T-cell (primary cell): Measurements from ENCODE around the gene SCN4A. TPM values are rescaled to one million over a fixed set of nuclear protein-coding genes. Genes with fewer than 3 reads are reported as not detected.
A peak's percentile ranks its signal among the peaks of the same experiment; 100 is the strongest.

Experiments used
- ATAC-seq, 4 experiments: fragments of 200-7000 bp in 3 of 4; fragments of 150-1000 bp in 1 of 4; cut with Tn5 transposase; replicated peaks in 1 of 4; 1 replicate in 3 of 4; 2 replicates in 1 of 4; pipeline ENCODE4 v1.10.0; 2021; ENCODE audit warnings: moderate library complexity in 3 of 4, mild to moderate bottlenecking in 2 of 4, moderate number of reproducible peaks in 1 of 4
- CTCF ChIA-PET, 2 donors: fragments of 300-600 bp; sonication (Branson Sonifier 250); formaldehyde crosslinking; loops; one replicate each; lab custom pipeline; 2022; ENCODE audit warnings: antibody characterized with exemption in 2 of 2; lab: Charles Lee
- POLR2A ChIA-PET, 2 donors: fragments of 300-600 bp; sonication (Branson Sonifier 250); formaldehyde crosslinking; loops; one replicate each; lab custom pipeline; 2022; ENCODE audit warnings: antibody characterized with exemption in 2 of 2; lab: Charles Lee
- DNase-seq, 35 experiments: peaks; one replicate each; pipeline versions ENCODE4 v3.0.0 to v3.0.0-alpha.2; 2013 to 2023
- H3K27ac ChIP-seq: one replicate; pipeline ENCODE4 v1.5.1; 2013; ENCODE audit warnings: low read length
- H3K27me3 ChIP-seq, 2 experiments: replicated peaks in 1 of 2; 1 replicate in 1 of 2; 2 replicates in 1 of 2; pipeline versions ENCODE4 v1.6.1 to v1.7.0; 2013; ENCODE audit warnings: low read length in 1 of 2, mixed read lengths in 1 of 2; ENCODE audit not compliant: control insufficient read depth in 2 of 2, insufficient read depth in 2 of 2; ENCODE audit errors: extremely low read depth in 1 of 2
- H3K36me3 ChIP-seq, 2 donors: 1 replicate in 1 of 2; 2 replicates in 1 of 2; pipeline versions ENCODE4 v1.6.1 to v1.7.0; 2013; ENCODE audit warnings: low read length in 1 of 2; ENCODE audit not compliant: control insufficient read depth in 2 of 2, insufficient read depth in 1 of 2; ENCODE audit errors: extremely low read depth in 1 of 2
- H3K4me1 ChIP-seq, 2 experiments: 1 replicate in 1 of 2; 2 replicates in 1 of 2; pipeline versions ENCODE4 v1.6.1 to v1.7.0; 2013; ENCODE audit warnings: low read length in 2 of 2, mixed read lengths in 1 of 2; ENCODE audit not compliant: insufficient read depth in 2 of 2, control insufficient read depth in 1 of 2; ENCODE audit errors: extremely low read depth in 1 of 2
- H3K4me3 ChIP-seq, 2 donors: 1 replicate in 1 of 2; 2 replicates in 1 of 2; pipeline versions ENCODE4 v1.5.1 to v1.7.0; 2013; ENCODE audit warnings: mild to moderate bottlenecking in 2 of 2, low read length in 1 of 2, moderate library complexity in 1 of 2; ENCODE audit not compliant: control insufficient read depth in 1 of 2; ENCODE audit errors: extremely low read depth in 1 of 2
- H3K9me3 ChIP-seq: 2 replicates; pipeline ENCODE4 v1.7.0; 2013
- H3K27ac Mint-ChIP-seq, 2 donors: one replicate each; pipeline ENCODE4 v1.8.0; 2020 to 2021; ENCODE audit warnings: mild to moderate bottlenecking in 2 of 2, mixed read lengths in 2 of 2
- H3K27me3 Mint-ChIP-seq, 2 donors: one replicate each; pipeline ENCODE4 v1.8.0; 2021 to 2022; ENCODE audit warnings: mixed read lengths in 2 of 2
- H3K36me3 Mint-ChIP-seq: one replicate; pipeline ENCODE4 v1.8.0; 2021; ENCODE audit warnings: mixed read lengths
- H3K4me1 Mint-ChIP-seq, 3 donors: one replicate each; pipeline ENCODE4 v1.8.0; 2020 to 2022; ENCODE audit warnings: mixed read lengths in 3 of 3, mild to moderate bottlenecking in 1 of 3
- H3K4me3 Mint-ChIP-seq, 3 donors: one replicate each; pipeline ENCODE4 v1.8.0; 2020 to 2022; ENCODE audit warnings: mild to moderate bottlenecking in 3 of 3, mixed read lengths in 3 of 3, moderate library complexity in 3 of 3
- H3K9me3 Mint-ChIP-seq, 3 donors: one replicate each; pipeline ENCODE4 v1.8.0; 2020 to 2022; ENCODE audit warnings: mixed read lengths in 3 of 3
- WGBS: methylation state at CpG from one replicate; pipeline ENCODE4 v1.1.5; 2013; ENCODE audit warnings: missing lambda C conversion rate; ENCODE audit not compliant: insufficient coverage; 5-methylcytosine and 5-hydroxymethylcytosine counted together
- total RNA-seq, 35 experiments: library from RNA in 6 of 35; stranded (reverse) in 6 of 35; fragments of 120-200 nt in 1 of 35; gene quantifications; one replicate each; pipeline versions ENCODE4 v1.2.1 to v1.2.4 and lab custom pipeline; 2013 to 2026

SCN4A gene
- total RNA-seq, 5 donors from 2014 or later (not counting 1 experiment from before 2014, with no cell fraction given) = 0.13 to 0.18 (median 0.13) TPM; not detected in 2

DNA sequence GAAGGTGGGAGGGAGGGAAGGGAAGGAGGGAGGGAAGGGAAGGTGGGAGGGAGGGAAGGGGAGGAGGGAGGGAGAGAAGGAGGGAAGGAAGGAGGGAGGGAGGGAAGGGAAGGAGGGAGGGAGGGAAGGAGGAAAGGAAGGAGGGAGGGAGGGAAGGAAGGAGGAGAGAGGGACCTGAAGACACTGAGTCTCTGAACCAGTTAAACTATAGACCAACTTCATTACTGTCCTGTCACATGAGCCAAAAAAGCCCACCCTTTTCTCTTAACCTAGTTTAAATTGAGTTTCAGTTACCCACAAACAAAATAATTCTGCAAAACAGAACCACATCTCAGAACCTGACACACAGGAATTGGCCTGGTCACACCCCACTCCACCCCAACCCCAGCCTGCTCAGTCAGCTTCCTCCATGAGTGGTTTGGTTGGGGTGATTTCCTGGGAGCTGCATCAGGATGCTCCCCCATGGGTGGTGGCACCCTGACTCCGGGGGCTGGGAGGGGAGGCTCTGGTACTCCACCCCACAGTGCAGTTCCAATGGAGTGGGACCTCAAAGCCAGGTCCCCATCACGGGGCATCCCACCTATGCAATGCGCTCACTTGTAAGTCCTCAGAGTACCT lies 20.8 kb upstream of the SCN4A start:
- no peaks in the 10 kb centered on the region for H3K9me3 Mint-ChIP-seq
- Histone ChIP-seq H3K27ac (peak overlapping the region; percentile 37), H3K4me1 (peaks cover 6 to 63% of the 10 kb centered on the region in 2 experiments), H3K27me3 (peaks cover 0 to 11% of the 10 kb centered on the region in 2 experiments), H3K36me3 (no peaks in the 10 kb centered on the region), H3K9me3 (no peaks in the 10 kb centered on the region), H3K4me3 (no peak overlapping the region)
- WGBS = 56% methylated on average over 3 of the region's 3 CpGs
- POLR2A ChIA-PET = interaction anchor here in 1 of 2 donors (0.6 to 0.7 kb wide), 2 partner anchors 25 to 152 kb away, joined by 4 to 14 read pairs; no protein-coding TSS in a partner anchor
- H3K27me3 Mint-ChIP-seq = no peaks in the 10 kb centered on the region
- CTCF ChIA-PET = interaction anchor here (0.6 to 2.2 kb wide), 13 partner anchors 13 to 140 kb away, joined by 3 to 13 read pairs (median 3); partner anchors contain the start of genes CD79B (in 1 of the 2) and ICAM2 (in 1 of the 2)
- H3K27ac Mint-ChIP-seq = peak overlapping the region; percentile 71 to 73
- peak; percentile 27 to 52 (median 38) for ATAC-seq
- peaks cover 36 to 66% (median 47%) of the 10 kb centered on the region in 3 donors for H3K4me1 Mint-ChIP-seq
- H3K4me3 Mint-ChIP-seq = peak overlapping the region in 2 of 3 donors; percentile 13
- peak in 24 of 35 experiments; percentile 15 to 58 (median 28) for DNase-seq
- H3K36me3 Mint-ChIP-seq = no peaks in the 10 kb centered on the region

DNA sequence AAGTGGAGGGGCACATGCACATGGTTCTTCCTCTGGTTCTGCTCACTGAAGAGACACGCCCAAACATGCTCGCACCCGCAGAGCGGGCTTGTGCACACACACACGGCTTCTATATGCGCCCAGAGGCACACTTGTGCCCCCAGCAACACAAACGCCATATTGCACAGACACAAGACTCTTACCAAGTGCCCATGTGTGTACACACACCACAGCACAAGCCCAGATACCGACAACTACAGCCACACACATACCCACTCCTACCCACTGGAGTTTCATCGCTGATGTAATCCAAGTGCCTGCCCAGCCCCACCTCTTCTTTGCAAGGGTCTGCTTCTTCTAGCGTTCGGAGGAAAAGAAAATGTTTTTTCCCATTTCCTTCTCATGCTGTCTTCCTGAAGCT lies 18.9 kb upstream of the SCN4A start:
- Mint-ChIP-seq H3K27ac (peak overlapping the region; percentile 20 to 66), H3K9me3 (no peaks in the 10 kb centered on the region)

DNA sequence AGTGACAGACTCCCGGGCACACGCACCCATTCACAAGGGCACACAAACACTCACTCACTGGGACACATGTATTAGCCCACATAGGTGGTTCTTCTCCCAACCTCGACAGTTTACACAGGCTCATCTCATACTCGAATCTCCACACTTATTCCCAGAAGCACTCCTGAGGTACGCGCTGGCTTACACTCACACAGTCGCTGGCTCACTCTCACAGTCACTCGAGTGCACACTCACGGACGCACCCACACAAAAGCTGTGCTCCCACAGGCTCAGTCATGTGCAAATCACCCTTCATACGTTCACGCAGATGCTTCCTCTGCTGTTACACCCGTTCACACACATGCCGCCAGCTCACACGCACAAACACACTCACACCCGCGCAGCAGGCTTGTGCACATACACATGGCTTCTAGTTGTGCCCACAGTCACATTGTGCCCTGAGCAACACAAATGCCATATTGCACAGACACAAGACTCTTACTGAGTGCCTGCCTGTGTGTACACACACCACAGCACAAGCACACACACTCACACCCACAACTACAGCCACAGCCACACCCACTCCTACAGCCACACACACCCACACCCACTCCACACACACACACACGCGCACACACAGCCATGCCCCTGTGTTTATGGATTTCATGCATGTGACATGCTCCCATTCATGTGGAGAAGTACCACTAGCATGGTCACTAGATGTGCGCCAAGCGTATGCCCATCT lies 17.1 kb upstream of the SCN4A start:
- Histone ChIP-seq H3K4me3 (no peak overlapping the region), H3K4me1 (peaks cover 2 to 62% of the 10 kb centered on the region in 2 experiments), H3K36me3 (no peaks in the 10 kb centered on the region), H3K27me3 (peaks cover 0 to 7% of the 10 kb centered on the region in 2 experiments), H3K27ac (no peak overlapping the region), H3K9me3 (no peaks in the 10 kb centered on the region)
- 89% methylated on average over 20 of the region's 21 CpGs for WGBS
- ChIA-PET CTCF (interaction anchor here (1.0 to 2.0 kb wide), 6 partner anchors 30 to 144 kb away, joined by 3 to 10 read pairs (median 8); partner anchors contain the start of genes GH1 (in 1 of the 2) and ICAM2 (in 1 of the 2)), POLR2A (no interaction called here)
- H3K4me3 Mint-ChIP-seq = peak overlapping the region in 2 of 3 donors; percentile 10 to 79
- ATAC-seq (no peak), DNase-seq (no peak)
- H3K4me1 Mint-ChIP-seq = peaks cover 45 to 61% (median 53%) of the 10 kb centered on the region in 3 donors
- no peaks in the 10 kb centered on the region for H3K27me3 Mint-ChIP-seq
- no peaks in the 10 kb centered on the region for H3K9me3 Mint-ChIP-seq
- H3K36me3 Mint-ChIP-seq = no peaks in the 10 kb centered on the region
- H3K27ac Mint-ChIP-seq = no peak overlapping the region

More for the DNA sequence above, 18.9 kb upstream of the SCN4A start:
- DNase-seq = no peak
- Histone ChIP-seq H3K36me3 (no peaks in the 10 kb centered on the region), H3K4me3 (no peak overlapping the region), H3K4me1 (peaks cover 2 to 49% of the 10 kb centered on the region in 2 experiments), H3K27me3 (peaks cover 0 to 7% of the 10 kb centered on the region in 2 experiments), H3K27ac (no peak overlapping the region), H3K9me3 (no peaks in the 10 kb centered on the region)
- H3K27me3 Mint-ChIP-seq = no peaks in the 10 kb centered on the region
- ATAC-seq = no peak
- ChIA-PET CTCF (no interaction called here), POLR2A (interaction anchor here in 1 of 2 donors (0.6 kb wide), 1 partner anchor 115 kb away, joined by 3 read pairs; no protein-coding TSS in a partner anchor)
- H3K4me3 Mint-ChIP-seq = peak overlapping the region in 1 of 3 donors; percentile 79
- 88% methylated on average over 11 of the region's 11 CpGs for WGBS
- H3K4me1 Mint-ChIP-seq = peaks cover 32 to 51% (median 41%) of the 10 kb centered on the region in 3 donors
- H3K36me3 Mint-ChIP-seq = no peaks in the 10 kb centered on the region

- Mint-ChIP-seq H3K36me3 (no peaks in the 10 kb centered on the region), H3K9me3 (no peaks in the 10 kb centered on the region), H3K4me3 (no peak overlapping the region), H3K27me3 (no peaks in the 10 kb centered on the region), H3K27ac (peak overlapping the region in 1 of 2 donors; percentile 57), H3K4me1 (peaks cover 44 to 63% (median 48%) of the 10 kb centered on the region in 3 donors)
- ATAC-seq (no peak), DNase-seq (no peak)
- peaks cover 0 to 7% of the 10 kb centered on the region in 2 experiments for H3K27me3 ChIP-seq
- H3K4me3 ChIP-seq = no peak overlapping the region
- ChIA-PET POLR2A (interaction anchor here in 1 of 2 donors (0.6 kb wide), 1 partner anchor 596 kb away, joined by 12 read pairs; no protein-coding TSS in a partner anchor), CTCF (interaction anchor here (0.6 to 2.0 kb wide), 3 partner anchors 8 to 69 kb away, joined by 3 to 10 read pairs (median 5); partner anchors contain the start of gene GH1 (in 1 of the 2))
- H3K4me1 ChIP-seq = peaks cover 2 to 64% of the 10 kb centered on the region in 2 experiments
- WGBS = 88% methylated on average over 30 of the region's 35 CpGs
- no peak overlapping the region for H3K27ac ChIP-seq
- H3K9me3 ChIP-seq = no peaks in the 10 kb centered on the region
- no peaks in the 10 kb centered on the region for H3K36me3 ChIP-seq
These were observed 16.3 kb upstream of the SCN4A start for GRCh38 chr17:63988741-63989621.

DNA sequence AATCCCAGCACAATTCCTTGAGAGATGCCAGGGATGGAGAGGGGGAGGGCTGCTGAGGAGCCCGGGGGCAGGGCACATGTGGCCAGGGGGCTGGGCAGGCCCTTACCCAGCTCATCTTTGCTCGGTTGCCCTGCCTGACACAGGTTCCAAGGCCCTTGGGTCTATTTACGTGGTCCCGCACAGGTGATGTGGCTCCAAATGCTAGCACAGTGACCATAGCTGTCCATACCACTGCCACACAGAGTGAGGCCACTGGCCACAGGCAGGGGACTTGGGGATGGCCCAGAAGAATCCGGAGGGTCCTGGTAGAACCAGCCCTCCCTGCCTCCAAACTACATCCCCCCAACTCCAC lies 15.4 kb upstream of the SCN4A start:
- ChIA-PET CTCF (interaction anchor here (0.6 to 1.4 kb wide), 4 partner anchors 8 to 312 kb away, joined by 3 to 5 read pairs (median 3); no protein-coding TSS in a partner anchor), POLR2A (interaction anchor here in 1 of 2 donors (0.5 to 0.6 kb wide), 2 partner anchors 39 to 105 kb away, joined by 3 to 4 read pairs; no protein-coding TSS in a partner anchor)
- ATAC-seq (no peak), DNase-seq (no peak)
- 86% methylated on average over 1 of the region's 5 CpGs for WGBS
- Histone ChIP-seq H3K4me1 (peaks cover 2 to 55% of the 10 kb centered on the region in 2 experiments), H3K4me3 (no peak overlapping the region), H3K27me3 (peaks cover 0 to 7% of the 10 kb centered on the region in 2 experiments), H3K9me3 (no peaks in the 10 kb centered on the region), H3K27ac (no peak overlapping the region), H3K36me3 (no peaks in the 10 kb centered on the region)
- Mint-ChIP-seq H3K4me3 (no peak overlapping the region), H3K9me3 (no peaks in the 10 kb centered on the region), H3K27me3 (no peaks in the 10 kb centered on the region), H3K4me1 (peaks cover 38 to 56% (median 42%) of the 10 kb centered on the region in 3 donors), H3K36me3 (no peaks in the 10 kb centered on the region), H3K27ac (no peak overlapping the region)
